Spleen (tissue), 7 donors: Measurements from ENCODE around the gene SMYD2.

Source experiments
- POLR2A ChIP-seq, 3 donors: fragments of 450-650 bp; IDR thresholded peaks; one replicate each; pipeline ENCODE4 v1.5.1; 2017; ENCODE audit warnings: antibody characterized with exemption in 3 of 3, mild to moderate bottlenecking in 1 of 3
- TF ChIP-seq, protein P1 (sequence below), 11 experiments: fragments of 200-600 bp in 7 of 11; fragments of 450-650 bp in 4 of 11; sonication (generic) in 4 of 11; IDR thresholded peaks in 8 of 11; conservative IDR thresholded peaks in 3 of 11; 1 replicate in 7 of 11; 2 replicates in 4 of 11; pipeline versions ENCODE4 v1.4.0 to v1.8.0; 2016 to 2021; ENCODE audit warnings: antibody characterized with exemption in 11 of 11, inconsistent platforms in 4 of 11, mild to moderate bottlenecking in 1 of 11
- donor health status: DM: no; HTN: no; CAD: no; lungs with moderate emphysema.
- donor health status: DM: no; HTN: no; CAD: no.
- donor health status: DM: no; HTN: no; CAD: no.

DNA sequence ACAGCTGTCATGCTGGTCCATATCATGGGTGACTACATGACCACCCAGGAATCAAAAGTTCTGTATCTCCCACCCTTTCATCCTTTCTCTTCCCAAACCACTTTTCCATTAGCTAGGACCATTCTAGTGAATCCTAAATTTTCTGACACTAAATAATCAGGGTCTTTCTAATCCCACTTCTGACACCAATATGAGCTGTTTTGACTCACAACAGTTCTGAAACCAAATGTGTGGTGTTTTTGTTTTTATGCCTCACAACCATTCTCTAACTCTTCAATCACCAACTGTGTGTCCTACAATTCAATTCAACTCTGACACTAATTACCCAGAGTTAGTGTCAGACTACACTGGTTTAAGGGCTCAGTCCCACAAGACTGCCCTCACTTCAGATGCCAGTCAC is 63.9 kb downstream of the SMYD2 start:
- no peak for TF ChIP-seq POLR2A (IDR thresholded peaks at IDR 0.05)
- TF ChIP-seq, protein P1, sequence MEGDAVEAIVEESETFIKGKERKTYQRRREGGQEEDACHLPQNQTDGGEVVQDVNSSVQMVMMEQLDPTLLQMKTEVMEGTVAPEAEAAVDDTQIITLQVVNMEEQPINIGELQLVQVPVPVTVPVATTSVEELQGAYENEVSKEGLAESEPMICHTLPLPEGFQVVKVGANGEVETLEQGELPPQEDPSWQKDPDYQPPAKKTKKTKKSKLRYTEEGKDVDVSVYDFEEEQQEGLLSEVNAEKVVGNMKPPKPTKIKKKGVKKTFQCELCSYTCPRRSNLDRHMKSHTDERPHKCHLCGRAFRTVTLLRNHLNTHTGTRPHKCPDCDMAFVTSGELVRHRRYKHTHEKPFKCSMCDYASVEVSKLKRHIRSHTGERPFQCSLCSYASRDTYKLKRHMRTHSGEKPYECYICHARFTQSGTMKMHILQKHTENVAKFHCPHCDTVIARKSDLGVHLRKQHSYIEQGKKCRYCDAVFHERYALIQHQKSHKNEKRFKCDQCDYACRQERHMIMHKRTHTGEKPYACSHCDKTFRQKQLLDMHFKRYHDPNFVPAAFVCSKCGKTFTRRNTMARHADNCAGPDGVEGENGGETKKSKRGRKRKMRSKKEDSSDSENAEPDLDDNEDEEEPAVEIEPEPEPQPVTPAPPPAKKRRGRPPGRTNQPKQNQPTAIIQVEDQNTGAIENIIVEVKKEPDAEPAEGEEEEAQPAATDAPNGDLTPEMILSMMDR (IDR thresholded peaks at IDR 0.05 in 8 of 11, conservative IDR thresholded peaks at IDR 0.05 in 3 of 11) = no peak
